Left ventricle myocardium inferior (tissue), 1 donor: ENCODE measurements around the gene ICAM2. TPM values are rescaled to one million over a fixed set of nuclear protein-coding genes. Genes with fewer than 3 reads are reported as not detected.

Experiments used
- DNase-seq: peaks from one replicate; pipeline ENCODE4 v3.0.0-alpha.2; 2020
- H3K27ac ChIP-seq: fragments of 200-600 bp; replicated peaks from 2 replicates; pipeline ENCODE4 v1.8.0; 2021
- H3K27me3 ChIP-seq: fragments of 200-600 bp; 2 replicates; pipeline ENCODE4 v1.8.0; 2021; ENCODE audit warnings: low read depth
- H3K36me3 ChIP-seq: fragments of 200-600 bp; 2 replicates; pipeline ENCODE4 v1.8.0; 2021
- H3K4me1 ChIP-seq: fragments of 200-600 bp; 2 replicates; pipeline ENCODE4 v1.8.0; 2021
- H3K4me3 ChIP-seq: fragments of 200-600 bp; 2 replicates; pipeline ENCODE4 v1.8.0; 2021; ENCODE audit warnings: mild to moderate bottlenecking, moderate library complexity
- H3K9me3 ChIP-seq: fragments of 200-600 bp; replicated peaks from 2 replicates; pipeline ENCODE4 v1.8.0; 2021
- intact Hi-C: fragments of 100-400 bp; cut with micrococcal nuclease; formaldehyde crosslinking; loops from one replicate; pipeline ENCODE4 v1.11.0; 2022
- total RNA-seq: library from RNA; stranded (reverse); fragmentation: NEBNext Ultra II Directional; extraction: Animal tissue kit (Norgen Biotek cat#: 25700); gene quantifications from one replicate; pipeline ENCODE4 v1.2.1, GENCODE V29; 2021
- TF ChIP-seq, protein P1 (sequence below): fragments of 200-600 bp; IDR thresholded peaks from 2 replicates; pipeline ENCODE4 v1.8.0; 2021; ENCODE audit warnings: antibody characterized with exemption, mild to moderate bottlenecking, borderline replicate concordance
- donor health status: DM: no; HTN: yes; CAD: no; lungs with severe emphysema.

Gene ICAM2
- total RNA-seq, 1 donor from 2014 or later, result 28.2 TPM

DNA sequence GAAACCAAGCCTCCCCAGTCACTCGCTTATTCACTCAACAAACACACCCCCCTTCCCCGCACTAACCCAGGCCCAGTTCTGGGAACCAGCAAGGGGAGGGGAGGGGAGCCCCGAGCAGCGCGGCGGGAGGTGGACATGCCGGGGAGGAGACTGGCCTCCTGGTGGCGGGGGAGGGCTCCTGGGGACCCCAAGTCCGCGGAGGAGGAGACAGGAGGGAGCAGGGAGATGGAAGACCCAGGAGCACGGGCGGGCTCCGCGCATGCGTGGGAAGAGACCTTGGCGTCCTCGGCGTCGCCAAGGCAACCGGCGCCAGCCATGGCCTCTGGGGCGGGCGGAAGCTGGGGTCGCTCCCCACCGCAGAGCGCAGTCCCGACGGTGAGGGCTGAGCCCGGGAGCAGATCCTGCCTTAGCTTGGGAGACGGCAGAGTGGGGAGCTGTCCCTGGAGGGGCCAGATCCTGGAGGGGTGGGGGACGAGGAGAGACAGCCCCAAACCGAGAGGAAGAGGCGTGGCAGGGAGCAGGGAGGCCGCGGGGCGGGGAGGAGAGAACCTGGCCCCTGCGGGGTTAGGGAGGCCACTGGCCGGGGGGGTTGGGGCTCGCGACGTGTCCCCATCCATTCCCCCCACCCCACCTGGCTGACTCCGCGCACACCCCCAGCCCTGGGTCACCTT, 22.2 kb downstream of the ICAM2 start, which contains the start of gene PRR29:
PRR29 (plus strand) TSS at position 302 of the 671 bp plus-strand sequence; CDS start at position 316, 14 bp downstream.
- Histone ChIP-seq H3K4me3 (peak within 1 kb of the TSS; percentile 72), H3K4me1 (peaks cover 47% of the 10 kb centered on the region), H3K36me3 (no peaks in the 10 kb centered on the region), H3K9me3 (no peaks in the 10 kb centered on the region), H3K27ac (peak within 1 kb of the TSS; percentile 68), H3K27me3 (peaks cover 39% of the 10 kb centered on the region)
- intact Hi-C loops, result no loop called here
- TF ChIP-seq, protein P1, sequence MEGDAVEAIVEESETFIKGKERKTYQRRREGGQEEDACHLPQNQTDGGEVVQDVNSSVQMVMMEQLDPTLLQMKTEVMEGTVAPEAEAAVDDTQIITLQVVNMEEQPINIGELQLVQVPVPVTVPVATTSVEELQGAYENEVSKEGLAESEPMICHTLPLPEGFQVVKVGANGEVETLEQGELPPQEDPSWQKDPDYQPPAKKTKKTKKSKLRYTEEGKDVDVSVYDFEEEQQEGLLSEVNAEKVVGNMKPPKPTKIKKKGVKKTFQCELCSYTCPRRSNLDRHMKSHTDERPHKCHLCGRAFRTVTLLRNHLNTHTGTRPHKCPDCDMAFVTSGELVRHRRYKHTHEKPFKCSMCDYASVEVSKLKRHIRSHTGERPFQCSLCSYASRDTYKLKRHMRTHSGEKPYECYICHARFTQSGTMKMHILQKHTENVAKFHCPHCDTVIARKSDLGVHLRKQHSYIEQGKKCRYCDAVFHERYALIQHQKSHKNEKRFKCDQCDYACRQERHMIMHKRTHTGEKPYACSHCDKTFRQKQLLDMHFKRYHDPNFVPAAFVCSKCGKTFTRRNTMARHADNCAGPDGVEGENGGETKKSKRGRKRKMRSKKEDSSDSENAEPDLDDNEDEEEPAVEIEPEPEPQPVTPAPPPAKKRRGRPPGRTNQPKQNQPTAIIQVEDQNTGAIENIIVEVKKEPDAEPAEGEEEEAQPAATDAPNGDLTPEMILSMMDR, result no peak
- peak; percentile 67 for DNase-seq

DNA sequence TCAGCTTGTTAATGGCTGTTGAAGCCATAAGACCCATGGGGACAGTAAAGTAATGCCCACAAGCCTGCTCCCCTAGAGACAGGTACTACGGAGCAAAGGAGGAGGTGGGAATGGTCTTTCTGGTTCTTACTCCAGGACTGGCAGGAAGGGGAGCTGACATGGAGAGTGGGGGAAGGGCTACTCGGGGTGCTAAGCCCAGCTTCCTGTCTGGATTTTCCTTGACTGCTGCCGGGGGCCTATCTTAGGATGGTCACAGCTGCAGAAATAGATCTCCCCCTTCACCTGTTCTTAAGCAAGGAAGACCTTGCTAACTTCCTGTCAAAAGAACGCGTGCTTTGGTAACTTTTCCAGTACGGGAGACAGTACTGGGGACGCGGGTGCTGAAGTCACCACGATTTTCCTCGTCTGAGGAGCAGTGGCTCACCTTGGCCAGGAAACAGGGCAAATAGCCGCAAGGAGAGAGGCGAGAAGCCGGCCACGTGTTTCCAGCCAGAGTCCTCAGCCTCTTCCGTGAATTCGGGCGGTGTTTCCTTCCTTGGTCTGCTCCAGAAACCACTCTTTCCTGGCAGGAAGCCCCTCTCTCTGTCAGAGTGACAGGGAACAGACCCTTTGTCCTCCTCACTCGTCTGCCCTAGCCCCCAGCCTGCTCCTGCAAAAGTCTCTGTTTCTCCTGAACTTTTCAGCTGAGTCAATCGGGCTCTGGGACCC, 22.9 kb downstream of the ICAM2 start:
- no peaks in the 10 kb centered on the region for H3K9me3 ChIP-seq
- intact Hi-C loops, result no loop called here
- H3K4me1 ChIP-seq, result peaks cover 40% of the 10 kb centered on the region
- H3K27ac ChIP-seq, result peak overlapping the region; percentile 68
- H3K4me3 ChIP-seq, result peak overlapping the region; percentile 72
- H3K36me3 ChIP-seq, result no peaks in the 10 kb centered on the region
- TF ChIP-seq, protein P1, result no peak
- H3K27me3 ChIP-seq, result peaks cover 39% of the 10 kb centered on the region
- DNase-seq, result no peak

DNA sequence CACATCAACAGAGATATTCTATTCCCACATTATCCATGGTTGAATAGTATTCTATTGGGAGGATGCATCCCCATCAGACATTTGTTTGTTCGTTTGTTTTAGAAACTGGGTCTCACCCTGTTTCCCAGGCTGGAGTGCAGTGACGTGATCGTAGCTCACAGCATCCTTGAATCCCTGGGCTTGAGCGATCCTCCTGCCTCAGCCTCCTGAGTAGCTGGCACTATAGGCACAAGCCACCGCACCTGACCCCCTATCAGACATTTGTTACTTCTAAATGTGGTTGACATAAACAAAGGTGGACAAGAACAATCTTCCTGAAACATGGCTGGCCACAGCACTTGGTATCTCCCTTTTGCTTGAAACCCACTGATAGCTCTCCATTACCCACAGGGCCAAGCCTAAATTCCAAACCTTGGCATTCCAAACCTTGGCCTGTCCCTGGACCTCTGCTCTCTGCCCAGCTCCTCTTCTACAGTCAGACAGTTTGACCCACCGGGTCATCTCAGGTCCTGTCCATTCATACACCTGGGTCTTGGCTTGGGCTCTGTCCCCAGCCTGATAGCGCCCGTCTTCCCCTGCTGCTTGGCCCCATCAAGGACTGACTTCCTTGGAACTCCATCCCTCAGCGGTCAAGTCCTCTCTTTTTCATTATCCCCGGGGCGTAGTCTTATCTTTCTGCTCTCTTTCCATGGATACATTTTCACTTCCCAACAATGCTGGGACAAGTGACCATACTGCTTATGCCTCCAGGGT, 23.8 kb downstream of the ICAM2 start:
- Histone ChIP-seq H3K27me3 (peaks cover 47% of the 10 kb centered on the region), H3K4me1 (peaks cover 32% of the 10 kb centered on the region), H3K27ac (no peak overlapping the region), H3K4me3 (no peak overlapping the region), H3K36me3 (no peaks in the 10 kb centered on the region), H3K9me3 (no peaks in the 10 kb centered on the region)
- DNase-seq, result peak; percentile 1
- TF ChIP-seq, protein P1, result no peak
- intact Hi-C loops, result no loop called here

DNA sequence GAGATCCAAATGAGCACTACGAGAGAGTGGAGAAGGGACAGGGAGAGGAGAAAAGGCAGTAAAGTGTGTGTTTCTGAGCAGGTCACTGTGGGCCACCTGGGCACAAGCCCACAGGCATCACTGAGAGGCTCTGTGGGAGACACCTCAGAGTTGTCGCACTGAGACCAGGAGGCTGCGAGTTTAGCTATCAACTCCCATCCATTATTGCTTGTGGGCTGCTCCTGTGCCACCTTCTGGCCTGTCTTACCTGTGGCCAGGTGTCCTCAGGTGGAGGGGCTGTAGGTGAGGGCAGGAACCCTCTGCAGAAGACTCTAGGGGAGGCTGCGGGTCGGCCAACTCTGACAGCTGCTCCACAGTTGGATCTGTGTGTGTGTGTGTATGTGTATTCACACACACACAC, 24.8 kb downstream of the ICAM2 start:
- Histone ChIP-seq H3K27ac (no peak overlapping the region), H3K27me3 (peaks cover 54% of the 10 kb centered on the region), H3K4me1 (peaks cover 26% of the 10 kb centered on the region), H3K36me3 (no peaks in the 10 kb centered on the region), H3K4me3 (no peak overlapping the region), H3K9me3 (no peaks in the 10 kb centered on the region)
- TF ChIP-seq, protein P1, result no peak
- peak; percentile 3 for DNase-seq
- intact Hi-C loops, result no loop called here

DNA sequence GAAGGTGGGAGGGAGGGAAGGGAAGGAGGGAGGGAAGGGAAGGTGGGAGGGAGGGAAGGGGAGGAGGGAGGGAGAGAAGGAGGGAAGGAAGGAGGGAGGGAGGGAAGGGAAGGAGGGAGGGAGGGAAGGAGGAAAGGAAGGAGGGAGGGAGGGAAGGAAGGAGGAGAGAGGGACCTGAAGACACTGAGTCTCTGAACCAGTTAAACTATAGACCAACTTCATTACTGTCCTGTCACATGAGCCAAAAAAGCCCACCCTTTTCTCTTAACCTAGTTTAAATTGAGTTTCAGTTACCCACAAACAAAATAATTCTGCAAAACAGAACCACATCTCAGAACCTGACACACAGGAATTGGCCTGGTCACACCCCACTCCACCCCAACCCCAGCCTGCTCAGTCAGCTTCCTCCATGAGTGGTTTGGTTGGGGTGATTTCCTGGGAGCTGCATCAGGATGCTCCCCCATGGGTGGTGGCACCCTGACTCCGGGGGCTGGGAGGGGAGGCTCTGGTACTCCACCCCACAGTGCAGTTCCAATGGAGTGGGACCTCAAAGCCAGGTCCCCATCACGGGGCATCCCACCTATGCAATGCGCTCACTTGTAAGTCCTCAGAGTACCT, 27.0 kb downstream of the ICAM2 start:
- peak; percentile 9 for DNase-seq
- intact Hi-C loops, result no loop called here
- H3K9me3 ChIP-seq, result no peaks in the 10 kb centered on the region
- TF ChIP-seq, protein P1, result no peak
- peaks cover 31% of the 10 kb centered on the region for H3K4me1 ChIP-seq
- no peak overlapping the region for H3K27ac ChIP-seq
- no peak overlapping the region for H3K4me3 ChIP-seq
- H3K27me3 ChIP-seq, result peaks cover 56% of the 10 kb centered on the region
- H3K36me3 ChIP-seq, result no peaks in the 10 kb centered on the region
